Left ventricle myocardium inferior (tissue), 1 donor: ENCODE results near the gene ARHGAP44. TPM values are rescaled to one million over a fixed set of nuclear protein-coding genes. Genes with fewer than 3 reads are reported as not detected.

Source experiments
- DNase-seq: peaks from one replicate; pipeline ENCODE4 v3.0.0-alpha.2; 2020
- H3K27ac ChIP-seq: fragments of 200-600 bp; replicated peaks from 2 replicates; pipeline ENCODE4 v1.8.0; 2021
- H3K27me3 ChIP-seq: fragments of 200-600 bp; 2 replicates; pipeline ENCODE4 v1.8.0; 2021; ENCODE audit warnings: low read depth
- H3K36me3 ChIP-seq: fragments of 200-600 bp; 2 replicates; pipeline ENCODE4 v1.8.0; 2021
- H3K4me1 ChIP-seq: fragments of 200-600 bp; 2 replicates; pipeline ENCODE4 v1.8.0; 2021
- H3K4me3 ChIP-seq: fragments of 200-600 bp; 2 replicates; pipeline ENCODE4 v1.8.0; 2021; ENCODE audit warnings: mild to moderate bottlenecking, moderate library complexity
- H3K9me3 ChIP-seq: fragments of 200-600 bp; replicated peaks from 2 replicates; pipeline ENCODE4 v1.8.0; 2021
- intact Hi-C: fragments of 100-400 bp; cut with micrococcal nuclease; formaldehyde crosslinking; loops from one replicate; pipeline ENCODE4 v1.11.0; 2022
- long read RNA-seq: library from polyadenylated mRNA; unstranded; transcript quantifications from one replicate; pipeline ENCODE4 v2.0.0, GENCODE V29; 2021
- total RNA-seq: library from RNA; stranded (reverse); fragmentation: NEBNext Ultra II Directional; extraction: Animal tissue kit (Norgen Biotek cat#: 25700); gene quantifications from one replicate; pipeline ENCODE4 v1.2.1, GENCODE V29; 2021
- TF ChIP-seq, protein P1 (sequence below): fragments of 200-600 bp; IDR thresholded peaks from 2 replicates; pipeline ENCODE4 v1.8.0; 2021; ENCODE audit warnings: antibody characterized with exemption, mild to moderate bottlenecking, borderline replicate concordance
- donor health status: DM: no; HTN: yes; CAD: no; lungs with severe emphysema.

ARHGAP44 gene, protein sequence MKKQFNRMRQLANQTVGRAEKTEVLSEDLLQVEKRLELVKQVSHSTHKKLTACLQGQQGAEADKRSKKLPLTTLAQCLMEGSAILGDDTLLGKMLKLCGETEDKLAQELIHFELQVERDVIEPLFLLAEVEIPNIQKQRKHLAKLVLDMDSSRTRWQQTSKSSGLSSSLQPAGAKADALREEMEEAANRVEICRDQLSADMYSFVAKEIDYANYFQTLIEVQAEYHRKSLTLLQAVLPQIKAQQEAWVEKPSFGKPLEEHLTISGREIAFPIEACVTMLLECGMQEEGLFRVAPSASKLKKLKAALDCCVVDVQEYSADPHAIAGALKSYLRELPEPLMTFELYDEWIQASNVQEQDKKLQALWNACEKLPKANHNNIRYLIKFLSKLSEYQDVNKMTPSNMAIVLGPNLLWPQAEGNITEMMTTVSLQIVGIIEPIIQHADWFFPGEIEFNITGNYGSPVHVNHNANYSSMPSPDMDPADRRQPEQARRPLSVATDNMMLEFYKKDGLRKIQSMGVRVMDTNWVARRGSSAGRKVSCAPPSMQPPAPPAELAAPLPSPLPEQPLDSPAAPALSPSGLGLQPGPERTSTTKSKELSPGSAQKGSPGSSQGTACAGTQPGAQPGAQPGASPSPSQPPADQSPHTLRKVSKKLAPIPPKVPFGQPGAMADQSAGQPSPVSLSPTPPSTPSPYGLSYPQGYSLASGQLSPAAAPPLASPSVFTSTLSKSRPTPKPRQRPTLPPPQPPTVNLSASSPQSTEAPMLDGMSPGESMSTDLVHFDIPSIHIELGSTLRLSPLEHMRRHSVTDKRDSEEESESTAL
- 7.2 TPM for total RNA-seq
- long read RNA-seq, full-length matches to known transcripts = 1 of 8 reads
- long read RNA-seq, partial matches to known transcripts = 3 of 8 reads
- long read RNA-seq, other reads (novel, unspliced or antisense) = 4 of 8 reads

- intact Hi-C loops = no loop called here
- Histone ChIP-seq H3K27me3 (peaks cover 12% of the 10 kb centered on the region), H3K4me3 (peak within 1 kb of the TSS; percentile 88), H3K36me3 (no peaks in the 10 kb centered on the region), H3K9me3 (no peaks in the 10 kb centered on the region), H3K27ac (peak within 1 kb of the TSS; percentile 76), H3K4me1 (peaks cover 18% of the 10 kb centered on the region)
- TF ChIP-seq, protein P1, sequence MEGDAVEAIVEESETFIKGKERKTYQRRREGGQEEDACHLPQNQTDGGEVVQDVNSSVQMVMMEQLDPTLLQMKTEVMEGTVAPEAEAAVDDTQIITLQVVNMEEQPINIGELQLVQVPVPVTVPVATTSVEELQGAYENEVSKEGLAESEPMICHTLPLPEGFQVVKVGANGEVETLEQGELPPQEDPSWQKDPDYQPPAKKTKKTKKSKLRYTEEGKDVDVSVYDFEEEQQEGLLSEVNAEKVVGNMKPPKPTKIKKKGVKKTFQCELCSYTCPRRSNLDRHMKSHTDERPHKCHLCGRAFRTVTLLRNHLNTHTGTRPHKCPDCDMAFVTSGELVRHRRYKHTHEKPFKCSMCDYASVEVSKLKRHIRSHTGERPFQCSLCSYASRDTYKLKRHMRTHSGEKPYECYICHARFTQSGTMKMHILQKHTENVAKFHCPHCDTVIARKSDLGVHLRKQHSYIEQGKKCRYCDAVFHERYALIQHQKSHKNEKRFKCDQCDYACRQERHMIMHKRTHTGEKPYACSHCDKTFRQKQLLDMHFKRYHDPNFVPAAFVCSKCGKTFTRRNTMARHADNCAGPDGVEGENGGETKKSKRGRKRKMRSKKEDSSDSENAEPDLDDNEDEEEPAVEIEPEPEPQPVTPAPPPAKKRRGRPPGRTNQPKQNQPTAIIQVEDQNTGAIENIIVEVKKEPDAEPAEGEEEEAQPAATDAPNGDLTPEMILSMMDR = peak; percentile 8
- peak; percentile 73 for DNase-seq
Measured at GRCh38 chr17:12789481-12790248, at the start of gene ARHGAP44. Gene ARHGAP44 (plus strand): TSS chr17:12789498. CDS start chr17:12789839, 341 bp downstream.

DNA sequence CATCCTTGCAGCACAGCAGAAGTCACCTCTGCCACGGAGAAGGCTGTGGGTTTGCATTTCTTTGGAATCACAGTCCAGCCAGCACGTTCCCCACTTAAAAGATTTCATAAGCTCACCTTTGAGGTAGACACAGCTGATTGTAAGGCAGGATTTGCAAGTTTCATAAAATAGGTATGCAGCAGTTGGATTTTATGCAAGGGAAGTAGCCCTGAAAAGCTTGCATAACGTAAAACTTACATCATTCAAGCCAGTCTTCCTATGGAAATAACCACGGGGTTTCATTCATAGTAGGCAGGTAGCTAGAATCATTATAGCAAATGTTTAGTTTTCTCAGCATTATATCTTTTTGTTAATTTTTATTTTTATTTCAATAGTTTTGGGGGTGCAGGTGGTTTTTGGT lies 49.8 kb upstream of the ARHGAP44 start:
- DNase-seq = no peak
- no peak overlapping the region for H3K4me3 ChIP-seq
- no peaks in the 10 kb centered on the region for H3K9me3 ChIP-seq
- peak overlapping the region; percentile 25 for H3K27ac ChIP-seq
- peaks cover 20% of the 10 kb centered on the region for H3K36me3 ChIP-seq
- peaks cover 47% of the 10 kb centered on the region for H3K4me1 ChIP-seq
- H3K27me3 ChIP-seq = no peaks in the 10 kb centered on the region
- intact Hi-C loops = no loop called here
- TF ChIP-seq, protein P1 = no peak

GRCh38 chr17:12743046-12743445 lies 46.3 kb upstream of the ARHGAP44 start:
- Histone ChIP-seq H3K27me3 (no peaks in the 10 kb centered on the region), H3K27ac (peak overlapping the region; percentile 88), H3K36me3 (peaks cover 19% of the 10 kb centered on the region), H3K4me1 (peaks cover 31% of the 10 kb centered on the region), H3K9me3 (no peaks in the 10 kb centered on the region), H3K4me3 (no peak overlapping the region)
- TF ChIP-seq, protein P1 = no peak
- DNase-seq = no peak
- intact Hi-C loops = no loop called here

GRCh38 chr17:12744298-12744697 lies 45.0 kb upstream of the ARHGAP44 start:
- H3K4me1 ChIP-seq = peaks cover 31% of the 10 kb centered on the region
- H3K9me3 ChIP-seq = no peaks in the 10 kb centered on the region
- H3K36me3 ChIP-seq = peaks cover 22% of the 10 kb centered on the region
- H3K27ac ChIP-seq = peak overlapping the region; percentile 88
- TF ChIP-seq, protein P1 = no peak
- no peaks in the 10 kb centered on the region for H3K27me3 ChIP-seq
- intact Hi-C loops = no loop called here
- DNase-seq = peak; percentile 57
- H3K4me3 ChIP-seq = peak overlapping the region; percentile 50

- Histone ChIP-seq H3K36me3 (peaks cover 22% of the 10 kb centered on the region), H3K4me3 (no peak overlapping the region), H3K27me3 (no peaks in the 10 kb centered on the region), H3K4me1 (peaks cover 31% of the 10 kb centered on the region), H3K9me3 (no peaks in the 10 kb centered on the region), H3K27ac (peak overlapping the region; percentile 88)
- TF ChIP-seq, protein P1 = no peak
- no peak for DNase-seq
- intact Hi-C loops = no loop called here
Measured at GRCh38 chr17:12744786-12745185, 44.5 kb upstream of the ARHGAP44 start.
